Nephron progenitor cell (in vitro differentiated cells): ENCODE results near the gene MLIP.

Source experiments
- DNase-seq: peaks from one replicate; pipeline ENCODE4 v3.0.0; 2021
- H3K27ac Mint-ChIP-seq: 2 replicates; pipeline ENCODE4 v1.8.0; 2021; ENCODE audit warnings: mild to moderate bottlenecking, moderate library complexity, mixed read lengths
- H3K27me3 Mint-ChIP-seq: 2 replicates; pipeline ENCODE4 v1.8.0; 2021; ENCODE audit warnings: mild to moderate bottlenecking, low read depth, mixed read lengths; ENCODE audit not compliant: poor library complexity
- H3K36me3 Mint-ChIP-seq: 2 replicates; pipeline ENCODE4 v1.8.0; 2021; ENCODE audit warnings: low read depth, mixed read lengths
- H3K4me1 Mint-ChIP-seq: 2 replicates; pipeline ENCODE4 v1.8.0; 2021; ENCODE audit warnings: mixed read lengths
- H3K4me3 Mint-ChIP-seq: 2 replicates; pipeline ENCODE4 v1.8.0; 2021; ENCODE audit warnings: mild to moderate bottlenecking, moderate library complexity, mixed read lengths
- H3K9me3 Mint-ChIP-seq: 2 replicates; pipeline ENCODE4 v1.8.0; 2021; ENCODE audit warnings: mild to moderate bottlenecking, moderate library complexity, mixed read lengths
- CTCF ChIP-seq: fragments of 200-600 bp; sonication (generic); IDR thresholded peaks from 2 replicates; pipeline ENCODE4 v1.5.0; 2021; ENCODE audit warnings: antibody characterized with exemption

The MLIP gene

DNA sequence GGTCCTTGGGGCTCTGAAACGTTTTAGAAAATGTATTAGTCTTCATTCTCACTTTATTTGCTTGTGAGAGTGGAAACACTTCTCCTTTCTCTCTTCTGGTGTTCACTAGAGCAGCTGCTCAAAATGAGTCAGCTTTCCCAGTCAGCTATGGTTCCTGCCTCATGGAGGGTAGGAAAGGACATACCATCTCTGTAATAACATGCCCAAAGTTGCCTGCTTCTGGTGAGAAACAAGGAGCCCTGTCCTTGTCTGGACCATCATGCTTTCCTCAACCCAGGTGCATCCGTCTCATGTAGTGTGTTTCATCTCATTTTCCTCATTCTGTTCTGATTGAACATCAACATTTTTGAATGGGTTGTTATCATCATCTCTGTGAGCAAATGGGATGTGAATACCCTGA is 179.9 kb downstream of the MLIP start:
- no peak for DNase-seq
- Mint-ChIP-seq H3K4me1 (no peaks in the 10 kb centered on the region), H3K27me3 (peaks cover 3% of the 10 kb centered on the region), H3K4me3 (no peak overlapping the region), H3K36me3 (no peaks in the 10 kb centered on the region), H3K27ac (no peak overlapping the region), H3K9me3 (no peaks in the 10 kb centered on the region)
- TF ChIP-seq CTCF = no peak

DNA sequence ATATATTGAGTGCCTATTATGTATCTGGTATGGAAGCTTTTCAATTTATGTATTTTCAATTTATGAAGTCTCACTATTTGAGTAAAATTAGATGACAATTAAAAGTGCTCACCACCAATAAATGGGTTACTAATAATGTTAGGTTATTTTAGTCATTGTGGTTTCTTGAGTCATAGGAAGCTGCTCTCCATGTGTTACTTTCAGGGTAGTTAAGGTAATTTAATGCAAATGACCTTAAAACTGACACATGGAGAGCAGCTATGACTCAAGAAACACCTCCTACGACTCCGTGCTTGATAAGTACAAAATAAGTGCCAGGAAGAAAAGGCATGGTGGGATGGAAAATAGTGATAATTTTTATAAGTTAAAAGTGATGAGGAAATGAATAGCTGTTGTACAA is 180.5 kb downstream of the MLIP start:
- no peaks in the 10 kb centered on the region for H3K9me3 Mint-ChIP-seq
- H3K27me3 Mint-ChIP-seq = peaks cover 3% of the 10 kb centered on the region
- no peak overlapping the region for H3K4me3 Mint-ChIP-seq
- H3K27ac Mint-ChIP-seq = no peak overlapping the region
- DNase-seq = no peak
- no peak for TF ChIP-seq CTCF
- H3K36me3 Mint-ChIP-seq = no peaks in the 10 kb centered on the region
- no peaks in the 10 kb centered on the region for H3K4me1 Mint-ChIP-seq

DNA sequence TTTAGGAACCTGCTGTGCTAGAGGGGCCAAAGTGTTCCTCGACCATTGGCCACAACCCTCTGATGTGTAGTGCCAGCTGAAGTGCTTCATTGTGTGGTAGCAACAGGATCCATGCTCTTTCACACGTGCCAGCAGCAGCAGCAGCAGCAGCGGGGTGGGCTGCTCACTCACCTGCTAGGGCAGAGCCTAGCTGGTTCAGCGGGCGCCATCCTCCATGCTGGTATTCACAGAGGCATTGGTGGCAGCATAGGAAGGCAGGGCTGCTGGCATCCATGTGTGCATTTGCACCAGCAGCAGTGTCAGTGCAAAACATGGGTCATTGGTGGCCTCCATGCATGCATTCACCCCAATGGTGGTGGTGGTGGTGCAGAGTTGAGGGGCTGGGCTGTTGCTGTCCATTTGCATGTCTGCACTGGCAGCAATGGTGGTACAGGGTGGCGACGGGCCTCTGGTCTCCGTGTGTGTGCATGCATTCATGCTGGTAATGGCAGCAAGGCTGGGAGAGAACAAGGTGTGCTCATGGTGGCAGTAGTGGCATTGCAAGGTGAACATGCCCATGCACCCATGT is 183.8 kb downstream of the MLIP start:
- Mint-ChIP-seq H3K36me3 (no peaks in the 10 kb centered on the region), H3K4me1 (no peaks in the 10 kb centered on the region), H3K4me3 (no peak overlapping the region), H3K27ac (no peak overlapping the region), H3K27me3 (no peaks in the 10 kb centered on the region), H3K9me3 (no peaks in the 10 kb centered on the region)
- TF ChIP-seq CTCF = no peak
- no peak for DNase-seq

DNA sequence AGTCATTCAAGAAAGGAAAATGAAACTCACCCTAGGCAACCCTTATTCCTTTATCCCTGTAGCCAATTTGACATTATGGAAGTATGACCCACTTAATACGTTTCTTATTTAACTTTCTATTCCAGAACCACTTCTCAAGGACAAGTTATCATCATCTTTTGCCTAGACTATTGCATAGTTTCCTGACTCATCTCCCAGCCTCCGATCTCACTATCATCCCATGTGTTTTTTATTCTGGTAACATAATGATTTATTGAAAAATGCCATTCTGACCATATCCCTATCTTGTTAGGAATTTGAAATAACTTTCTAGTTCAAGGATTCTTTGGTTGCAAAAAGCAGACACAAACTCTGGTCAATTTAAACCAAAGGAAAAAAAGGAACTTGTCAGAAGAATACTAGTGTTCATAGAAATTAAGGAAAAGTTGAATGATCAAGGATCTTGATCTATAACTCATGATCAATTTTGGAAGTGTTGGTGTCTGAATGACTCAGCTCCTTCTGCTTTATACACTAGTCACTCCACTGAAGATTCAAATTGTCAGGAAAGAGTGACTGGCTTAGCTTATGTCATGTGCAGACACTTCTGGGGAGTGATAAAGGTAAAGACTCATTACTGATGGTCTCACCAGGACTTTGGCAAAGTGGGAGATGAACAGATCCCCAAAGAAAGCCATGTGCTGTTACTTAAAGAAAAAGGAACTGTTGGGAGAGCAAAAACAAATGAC is 188.5 kb downstream of the MLIP start:
- no peaks in the 10 kb centered on the region for H3K27me3 Mint-ChIP-seq
- no peaks in the 10 kb centered on the region for H3K9me3 Mint-ChIP-seq
- no peaks in the 10 kb centered on the region for H3K36me3 Mint-ChIP-seq
- H3K4me1 Mint-ChIP-seq = no peaks in the 10 kb centered on the region
- no peak for DNase-seq
- H3K4me3 Mint-ChIP-seq = no peak overlapping the region
- no peak overlapping the region for H3K27ac Mint-ChIP-seq
- TF ChIP-seq CTCF = no peak

DNA sequence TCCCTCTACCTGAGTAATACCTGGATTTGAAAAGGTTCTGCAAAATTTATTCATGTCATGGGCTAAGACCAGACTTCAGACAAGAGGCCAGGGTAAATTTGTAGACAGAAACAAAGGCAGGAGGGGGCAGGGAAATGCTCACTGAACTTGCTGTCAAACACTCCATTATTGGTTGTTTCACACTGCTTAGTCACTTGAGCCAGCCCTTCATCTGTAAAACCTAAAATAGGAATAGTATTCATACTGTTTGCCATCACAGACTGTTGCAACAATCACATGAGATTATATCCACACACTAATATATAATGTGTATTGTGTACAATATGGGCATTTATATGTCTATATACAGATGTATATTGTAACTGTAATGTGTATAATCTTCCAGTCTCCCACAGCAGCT is 190.5 kb downstream of the MLIP start:
- no peak overlapping the region for H3K27ac Mint-ChIP-seq
- no peaks in the 10 kb centered on the region for H3K27me3 Mint-ChIP-seq
- H3K9me3 Mint-ChIP-seq = no peaks in the 10 kb centered on the region
- H3K4me1 Mint-ChIP-seq = no peaks in the 10 kb centered on the region
- no peak for DNase-seq
- no peaks in the 10 kb centered on the region for H3K36me3 Mint-ChIP-seq
- TF ChIP-seq CTCF = no peak
- H3K4me3 Mint-ChIP-seq = no peak overlapping the region

- H3K4me3 Mint-ChIP-seq = no peak overlapping the region
- no peaks in the 10 kb centered on the region for H3K36me3 Mint-ChIP-seq
- TF ChIP-seq CTCF = no peak
- no peak overlapping the region for H3K27ac Mint-ChIP-seq
- no peak for DNase-seq
- no peaks in the 10 kb centered on the region for H3K9me3 Mint-ChIP-seq
- no peaks in the 10 kb centered on the region for H3K4me1 Mint-ChIP-seq
- peaks cover 6% of the 10 kb centered on the region for H3K27me3 Mint-ChIP-seq
These were observed 196.2 kb downstream of the MLIP start for GRCh38 chr6:54307439-54307910.
